PC-3 (cell line): ENCODE measurements around the gene CD48. TPM values are rescaled to one million over a fixed set of nuclear protein-coding genes. Genes with fewer than 3 reads are reported as not detected.

ENCODE experiments used
- ATAC-seq: fragments of 200-7000 bp; cut with Tn5 transposase; 2 replicates; pipeline ENCODE4 v1.9.1; 2020; ENCODE audit warnings: mild to moderate bottlenecking, moderate library complexity
- BruUV-seq: library from RNA; stranded (reverse); fragments of 400-500 nt; replicated peaks from 2 replicates; lab custom pipeline; 2021; lab: Mats Ljungman, UMichigan
- CTCF ChIA-PET: fragments of 300-600 bp; sonication (Branson Sonifier 250); formaldehyde crosslinking; loops from one replicate; lab custom pipeline; 2022; ENCODE audit warnings: antibody characterized with exemption; lab: Charles Lee
- POLR2A ChIA-PET: fragments of 300-600 bp; sonication (Branson Sonifier 250); formaldehyde crosslinking; loops from one replicate; lab custom pipeline; 2022; ENCODE audit warnings: antibody characterized with exemption; ENCODE audit not compliant: unreplicated experiment; lab: Charles Lee
- DNase-seq: peaks from one replicate; pipeline ENCODE4 v3.0.0-alpha.2; 2015
- H2AFZ ChIP-seq: fragments of 300-600 bp; sonication (generic); 2 replicates; pipeline ENCODE4 v1.6.0; 2016; ENCODE audit warnings: antibody characterized with exemption, low read length
- H3F3A ChIP-seq: fragments of 300-600 bp; sonication (generic); one replicate; pipeline ENCODE4 v1.6.0; 2017; ENCODE audit warnings: antibody characterized with exemption, low read length, control low read depth, mild to moderate bottlenecking; ENCODE audit not compliant: unreplicated experiment
- H3K27ac ChIP-seq: fragments of 300-600 bp; sonication (generic); 2 replicates; pipeline ENCODE4 v1.5.1; 2016; ENCODE audit warnings: mild to moderate bottlenecking, low read length
- H3K27me3 ChIP-seq: fragments of 300-600 bp; sonication (generic); 2 replicates; pipeline ENCODE4 v1.6.1; 2016; ENCODE audit warnings: low read length, mixed read lengths
- H3K36me3 ChIP-seq: fragments of 300-600 bp; sonication (generic); 2 replicates; pipeline ENCODE4 v1.6.1; 2016; ENCODE audit warnings: low read depth, mixed run types, low read length, mixed read lengths
- H3K4me1 ChIP-seq: fragments of 300-600 bp; sonication (generic); 2 replicates; pipeline ENCODE4 v1.5.1; 2016; ENCODE audit warnings: low read length; ENCODE audit not compliant: insufficient read depth
- H3K4me2 ChIP-seq: fragments of 300-600 bp; sonication (generic); 2 replicates; pipeline ENCODE4 v1.6.0; 2016; ENCODE audit warnings: low read length
- H3K4me3 ChIP-seq: fragments of 300-600 bp; sonication (generic); 2 replicates; pipeline ENCODE4 v1.5.1; 2016; ENCODE audit warnings: mild to moderate bottlenecking, low read length, mixed read lengths
- H3K79me2 ChIP-seq: fragments of 300-600 bp; sonication (generic); 2 replicates; pipeline ENCODE4 v1.6.1; 2017; ENCODE audit warnings: low read length, mixed read lengths
- H3K9ac ChIP-seq: fragments of 300-600 bp; sonication (generic); 2 replicates; pipeline ENCODE4 v1.6.0; 2016; ENCODE audit warnings: mild to moderate bottlenecking, low read length
- H3K9me2 ChIP-seq: fragments of 300-600 bp; sonication (generic); replicated peaks from 2 replicates; pipeline ENCODE4 v1.6.1; 2016; ENCODE audit warnings: mixed run types, low read length, mixed read lengths
- H3K9me3 ChIP-seq: fragments of 300-600 bp; sonication (generic); 2 replicates; pipeline ENCODE4 v1.6.1; 2016; ENCODE audit warnings: low read length, mixed read lengths
- H4K20me1 ChIP-seq: fragments of 300-600 bp; sonication (generic); 2 replicates; pipeline ENCODE4 v1.6.1; 2016; ENCODE audit warnings: low read length, mixed read lengths
- CTCF ChIP-seq: fragments of 300-600 bp; sonication (generic); conservative IDR thresholded peaks from 2 replicates; pipeline ENCODE4 v1.5.1; 2017; ENCODE audit warnings: antibody characterized with exemption, low read depth, mild to moderate bottlenecking, low read length
- EZH2 ChIP-seq: fragments of 300-600 bp; sonication (generic); IDR thresholded peaks from one replicate; pipeline ENCODE4 v1.6.1; 2017; ENCODE audit warnings: antibody characterized with exemption, mild to moderate bottlenecking, low read length; ENCODE audit not compliant: unreplicated experiment
- EZH2phosphoT487 ChIP-seq: fragments of 300-600 bp; sonication (generic); IDR thresholded peaks from 2 replicates; pipeline ENCODE4 v1.6.1; 2018; ENCODE audit warnings: mild to moderate bottlenecking, antibody characterized with exemption, low read length, borderline replicate concordance
- intact Hi-C: fragments of 100-400 bp; cut with micrococcal nuclease; formaldehyde crosslinking; loops from 2 replicates; pipeline ENCODE4 v1.9.0; 2023
- total RNA-seq: library from RNA; depleted of rRNA; stranded (reverse); fragments of >200 nt; gene quantifications from 2 replicates; pipeline ENCODE4 v1.2.3, GENCODE V29; 2014

CD48 gene
- total RNA-seq, 1 experiment from 2014 or later: not detected

DNA sequence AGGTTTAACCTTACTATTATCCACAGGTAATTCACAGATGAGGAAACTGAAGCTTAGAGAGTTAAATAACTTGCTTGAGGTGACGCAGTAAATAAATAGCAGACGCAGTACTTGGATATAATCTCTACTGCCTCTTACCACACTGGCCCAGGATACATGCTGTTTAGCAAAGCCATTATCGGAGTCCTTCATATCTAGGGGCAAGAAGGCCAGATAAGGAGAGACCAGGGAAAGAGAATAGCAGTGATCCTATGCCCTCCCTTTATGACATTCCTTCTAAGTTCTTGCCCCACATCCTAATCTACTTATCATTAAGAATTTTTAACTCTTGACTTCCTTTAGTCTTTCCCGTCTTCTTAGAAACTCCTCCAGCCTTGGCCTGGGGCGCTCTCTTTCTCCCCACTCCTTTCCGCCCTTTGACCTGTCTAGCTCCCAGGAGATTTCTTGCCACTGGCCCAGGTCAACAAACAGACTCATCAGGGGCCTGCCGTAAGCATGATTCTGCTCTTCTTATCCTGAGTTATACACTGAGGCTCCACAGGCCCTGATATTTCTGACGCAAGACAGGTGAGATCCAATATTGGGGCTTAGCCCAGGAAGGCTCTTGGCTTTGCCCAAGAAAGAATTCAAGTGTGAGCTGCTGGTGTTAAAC is 53.3 kb downstream of the CD48 start:
- ATAC-seq: no peak

GRCh38 chr1:160657250-160657781 is 54.3 kb downstream of the CD48 start:
- no peak overlapping the region for H2AFZ ChIP-seq
- H3K36me3 ChIP-seq: no peaks in the 10 kb centered on the region
- peaks cover 69% of the 10 kb centered on the region for H3K27me3 ChIP-seq
- no peaks in the 10 kb centered on the region for H3K4me1 ChIP-seq
- DNase-seq: no peak
- no peaks in the 10 kb centered on the region for H3K9me3 ChIP-seq
- no peak for TF ChIP-seq CTCF
- TF ChIP-seq EZH2phosphoT487: no peak
- TF ChIP-seq EZH2: no peak
- no TSS peak for BruUV-seq
- no peaks in the 10 kb centered on the region for H3K79me2 ChIP-seq
- POLR2A ChIA-PET: no interaction called here
- H3K9me2 ChIP-seq: no peaks in the 10 kb centered on the region
- no peak for ATAC-seq
- H3K9ac ChIP-seq: no peak overlapping the region
- intact Hi-C loops: no loop called here
- no peaks in the 10 kb centered on the region for H4K20me1 ChIP-seq
- CTCF ChIA-PET: no interaction called here
- no peaks in the 10 kb centered on the region for H3F3A ChIP-seq
- no peak overlapping the region for H3K27ac ChIP-seq
- no peak overlapping the region for H3K4me3 ChIP-seq
- no peak overlapping the region for H3K4me2 ChIP-seq

More for the DNA sequence above, 53.3 kb downstream of the CD48 start:
- H3K27me3 ChIP-seq: peaks cover 68% of the 10 kb centered on the region
- H3K9me3 ChIP-seq: no peaks in the 10 kb centered on the region
- no peak overlapping the region for H3K9ac ChIP-seq
- BruUV-seq: no TSS peak
- no peak overlapping the region for H3K27ac ChIP-seq
- H3K36me3 ChIP-seq: no peaks in the 10 kb centered on the region
- no peak for DNase-seq
- CTCF ChIA-PET: no interaction called here
- POLR2A ChIA-PET: no interaction called here
- no peaks in the 10 kb centered on the region for H3K9me2 ChIP-seq
- H3K4me3 ChIP-seq: no peak overlapping the region
- H3F3A ChIP-seq: no peaks in the 10 kb centered on the region
- TF ChIP-seq EZH2 (no peak), EZH2phosphoT487 (no peak), CTCF (no peak)
- intact Hi-C loops: no loop called here
- H3K79me2 ChIP-seq: no peaks in the 10 kb centered on the region
- H2AFZ ChIP-seq: no peak overlapping the region
- H3K4me2 ChIP-seq: no peak overlapping the region
- H3K4me1 ChIP-seq: no peaks in the 10 kb centered on the region
- no peaks in the 10 kb centered on the region for H4K20me1 ChIP-seq

DNA sequence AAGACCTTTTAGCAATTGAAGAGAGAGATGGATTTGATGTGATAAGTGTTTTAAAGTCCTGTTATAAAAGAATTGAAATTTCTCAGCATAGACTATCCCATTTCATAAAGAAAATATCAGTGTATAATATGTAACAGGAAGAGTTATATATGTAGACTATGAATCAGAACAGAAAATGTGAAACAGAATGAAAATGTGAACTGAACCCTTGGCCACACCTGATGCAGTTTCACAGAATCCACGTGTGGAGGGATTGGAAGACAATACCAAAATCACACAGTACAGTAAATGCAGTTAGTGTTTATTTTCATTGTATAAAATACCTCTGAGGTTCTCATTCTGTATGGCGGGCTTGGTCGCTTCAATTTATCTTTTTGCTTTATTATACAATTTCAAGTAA is 54.9 kb downstream of the CD48 start:
- intact Hi-C loops: no loop called here
- H3K4me1 ChIP-seq: no peaks in the 10 kb centered on the region
- H3K27me3 ChIP-seq: peaks cover 70% of the 10 kb centered on the region
- no peak for DNase-seq
- CTCF ChIA-PET: no interaction called here
- no peaks in the 10 kb centered on the region for H3K79me2 ChIP-seq
- H3K9me3 ChIP-seq: no peaks in the 10 kb centered on the region
- H3K27ac ChIP-seq: no peak overlapping the region
- H3K36me3 ChIP-seq: no peaks in the 10 kb centered on the region
- H3K9ac ChIP-seq: no peak overlapping the region
- no peak overlapping the region for H3K4me2 ChIP-seq
- TF ChIP-seq EZH2 (no peak), CTCF (no peak), EZH2phosphoT487 (no peak)
- no TSS peak for BruUV-seq
- H3K4me3 ChIP-seq: no peak overlapping the region
- no peak for ATAC-seq
- H4K20me1 ChIP-seq: no peaks in the 10 kb centered on the region
- no peak overlapping the region for H2AFZ ChIP-seq
- POLR2A ChIA-PET: no interaction called here
- no peaks in the 10 kb centered on the region for H3F3A ChIP-seq
- H3K9me2 ChIP-seq: no peaks in the 10 kb centered on the region
